Stimulated activated CD8-positive, alpha-beta memory T cell treated with anti-CD3 and anti-CD28 coated beads, Interleukin-4, amount 100 ng/mL, for 4 hours (primary cell): ENCODE measurements around the gene TUBGCP3.
"Not testable (repeated sequence)": the region's sequence is repeated elsewhere in the genome, so short reads cannot be mapped to it uniquely, and the experiment has no call there.

Experiments
- DNase-seq, 2 donors: peaks; one replicate each; pipeline ENCODE4 v3.0.0-alpha.2; 2020; ENCODE audit warnings: low read depth in 2 of 2, low spot score in 1 of 2

TUBGCP3 gene

GRCh38 chr13:112485814-112486213, 102.1 kb downstream of the TUBGCP3 start:
- DNase-seq = not testable (repeated sequence)

GRCh38 chr13:112483299-112483698, 104.7 kb downstream of the TUBGCP3 start:
- DNase-seq = no peak

GRCh38 chr13:112481458-112481857, 106.5 kb downstream of the TUBGCP3 start:
- DNase-seq = no peak

GRCh38 chr13:112479389-112479788, 108.6 kb downstream of the TUBGCP3 start:
- DNase-seq = no peak

- DNase-seq = no peak
Measured at GRCh38 chr13:112477070-112477619, 110.8 kb downstream of the TUBGCP3 start.

GRCh38 chr13:112475889-112476288, 112.1 kb downstream of the TUBGCP3 start:
- DNase-seq = no peak

- no peak for DNase-seq
Measured at GRCh38 chr13:112474869-112475268, 113.1 kb downstream of the TUBGCP3 start.

- no peak for DNase-seq
Measured at GRCh38 chr13:112473818-112474217, 114.1 kb downstream of the TUBGCP3 start.

GRCh38 chr13:112469071-112469745, 118.7 kb downstream of the TUBGCP3 start:
- no peak for DNase-seq

- no peak for DNase-seq
Measured at GRCh38 chr13:112468069-112468468, 119.9 kb downstream of the TUBGCP3 start.

GRCh38 chr13:112467236-112467635, 120.7 kb downstream of the TUBGCP3 start:
- DNase-seq = no peak

GRCh38 chr13:112466132-112467058, 121.6 kb downstream of the TUBGCP3 start:
- no peak for DNase-seq

- DNase-seq = no peak
Measured at GRCh38 chr13:112465251-112466131, 122.5 kb downstream of the TUBGCP3 start.

GRCh38 chr13:112464720-112465119, 123.2 kb downstream of the TUBGCP3 start:
- no peak for DNase-seq

- DNase-seq = no peak
Measured at GRCh38 chr13:112462408-112462807, 125.5 kb downstream of the TUBGCP3 start.

- DNase-seq = no peak
Measured at GRCh38 chr13:112457485-112457884, 130.5 kb downstream of the TUBGCP3 start.

- no peak for DNase-seq
Measured at GRCh38 chr13:112457081-112457480, 130.9 kb downstream of the TUBGCP3 start.

- no peak for DNase-seq
Measured at GRCh38 chr13:112456138-112457056, 131.6 kb downstream of the TUBGCP3 start.

- no peak for DNase-seq
Measured at GRCh38 chr13:112455476-112456059, 132.4 kb downstream of the TUBGCP3 start.
